ENCODE data around the gene CALML6. TPM values are rescaled to one million over a fixed set of nuclear protein-coding genes. Genes with fewer than 3 reads are reported as not detected.

Gene CALML6
- polyA plus RNA-seq, 5 donors: 0.81 to 12.5 (median 0.93) TPM

- DNase-seq: no peak
These were observed 22.8 kb upstream of the CALML6 start for GRCh38 chr1:1892079-1892762.

- no peak for DNase-seq
These were observed 22.3 kb upstream of the CALML6 start for GRCh38 chr1:1892763-1893120.

- DNase-seq: no peak
These were observed 21.6 kb upstream of the CALML6 start for GRCh38 chr1:1893291-1893985.

GRCh38 chr1:1893997-1894353 lies 21.1 kb upstream of the CALML6 start:
- DNase-seq: no peak

- no peak for DNase-seq
These were observed 20.6 kb upstream of the CALML6 start for GRCh38 chr1:1894354-1895059.

GRCh38 chr1:1895060-1895418 lies 20.0 kb upstream of the CALML6 start:
- DNase-seq: no peak

GRCh38 chr1:1895456-1896336 lies 19.4 kb upstream of the CALML6 start:
- no peak for DNase-seq

GRCh38 chr1:1898246-1898933 lies 16.7 kb upstream of the CALML6 start:
- no peak for DNase-seq

- no peak for DNase-seq
These were observed 15.6 kb upstream of the CALML6 start for GRCh38 chr1:1899266-1899966.

GRCh38 chr1:1899967-1900327 lies 15.1 kb upstream of the CALML6 start:
- no peak for DNase-seq

GRCh38 chr1:1900883-1901640 lies 14.0 kb upstream of the CALML6 start:
- DNase-seq: no peak

GRCh38 chr1:1901641-1902294 lies 13.3 kb upstream of the CALML6 start:
- no peak for DNase-seq

GRCh38 chr1:1903224-1903623 lies 11.8 kb upstream of the CALML6 start:
- no peak for DNase-seq

GRCh38 chr1:1906185-1907097 lies 8.6 kb upstream of the CALML6 start:
- DNase-seq: peak; percentile 65 to 77

GRCh38 chr1:1907098-1907736 lies 7.8 kb upstream of the CALML6 start:
- no peak for DNase-seq

- DNase-seq: no peak
These were observed 6.6 kb upstream of the CALML6 start for GRCh38 chr1:1908506-1908791.

- DNase-seq: no peak
These were observed 5.0 kb upstream of the CALML6 start for GRCh38 chr1:1910033-1910465.

GRCh38 chr1:1910651-1911331 lies 4.3 kb upstream of the CALML6 start:
- no peak for DNase-seq
